Osteocyte (in vitro differentiated cells): ENCODE measurements around the gene HSD3B1. TPM values are rescaled to one million over a fixed set of nuclear protein-coding genes. Genes with fewer than 3 reads are reported as not detected.

Experiments used
- DNase-seq: peaks from one replicate; pipeline ENCODE4 v3.0.0; 2021; ENCODE audit warnings: mixed read lengths; ENCODE audit not compliant: unreplicated experiment; ENCODE audit errors: extremely low spot score
- H3K27ac Mint-ChIP-seq: one replicate; pipeline ENCODE4 v1.8.0; 2021; ENCODE audit warnings: mild to moderate bottlenecking, mixed read lengths; ENCODE audit not compliant: unreplicated experiment
- H3K27me3 Mint-ChIP-seq: one replicate; pipeline ENCODE4 v1.8.0; 2021; ENCODE audit warnings: mixed read lengths; ENCODE audit not compliant: unreplicated experiment
- H3K36me3 Mint-ChIP-seq: one replicate; pipeline ENCODE4 v1.8.0; 2021; ENCODE audit warnings: mixed read lengths; ENCODE audit not compliant: unreplicated experiment
- H3K4me1 Mint-ChIP-seq: one replicate; pipeline ENCODE4 v1.8.0; 2021; ENCODE audit warnings: mixed read lengths; ENCODE audit not compliant: unreplicated experiment
- H3K4me3 Mint-ChIP-seq: one replicate; pipeline ENCODE4 v1.8.0; 2021; ENCODE audit warnings: mild to moderate bottlenecking, moderate library complexity, mixed read lengths; ENCODE audit not compliant: unreplicated experiment
- H3K9me3 Mint-ChIP-seq: one replicate; pipeline ENCODE4 v1.8.0; 2021; ENCODE audit warnings: mixed read lengths; ENCODE audit not compliant: unreplicated experiment
- CTCF ChIP-seq: fragments of 200-600 bp; sonication (generic); IDR thresholded peaks from 2 replicates; pipeline ENCODE4 v1.5.0; 2021; ENCODE audit warnings: antibody characterized with exemption, mild to moderate bottlenecking, moderate library complexity
- total RNA-seq: library from RNA; stranded (reverse); gene quantifications from 2 replicates; pipeline ENCODE4 v1.2.1, GENCODE V29; 2021

Gene HSD3B1
- total RNA-seq, 1 donor from 2014 or later: not detected

GRCh38 chr1:119481951-119482350, 25.1 kb upstream of the HSD3B1 start:
- Mint-ChIP-seq H3K9me3 (no peaks in the 10 kb centered on the region), H3K27ac (no peak overlapping the region), H3K27me3 (peaks cover 34% of the 10 kb centered on the region), H3K4me1 (no peaks in the 10 kb centered on the region), H3K36me3 (no peaks in the 10 kb centered on the region), H3K4me3 (no peak overlapping the region)
- TF ChIP-seq CTCF: no peak
- no peak for DNase-seq

GRCh38 chr1:119482517-119483425, 24.2 kb upstream of the HSD3B1 start:
- Mint-ChIP-seq H3K27ac (no peak overlapping the region), H3K9me3 (no peaks in the 10 kb centered on the region), H3K27me3 (peaks cover 38% of the 10 kb centered on the region), H3K4me1 (no peaks in the 10 kb centered on the region), H3K4me3 (no peak overlapping the region), H3K36me3 (no peaks in the 10 kb centered on the region)
- TF ChIP-seq CTCF: no peak
- DNase-seq: no peak

- TF ChIP-seq CTCF: no peak
- no peak overlapping the region for H3K4me3 Mint-ChIP-seq
- peaks cover 40% of the 10 kb centered on the region for H3K27me3 Mint-ChIP-seq
- H3K9me3 Mint-ChIP-seq: no peaks in the 10 kb centered on the region
- no peak overlapping the region for H3K27ac Mint-ChIP-seq
- no peak for DNase-seq
- no peaks in the 10 kb centered on the region for H3K4me1 Mint-ChIP-seq
- H3K36me3 Mint-ChIP-seq: no peaks in the 10 kb centered on the region
These were observed 23.4 kb upstream of the HSD3B1 start for GRCh38 chr1:119483441-119484200.

GRCh38 chr1:119485201-119485600, 21.8 kb upstream of the HSD3B1 start:
- peaks cover 44% of the 10 kb centered on the region for H3K27me3 Mint-ChIP-seq
- H3K27ac Mint-ChIP-seq: no peak overlapping the region
- H3K9me3 Mint-ChIP-seq: no peaks in the 10 kb centered on the region
- no peaks in the 10 kb centered on the region for H3K4me1 Mint-ChIP-seq
- no peaks in the 10 kb centered on the region for H3K36me3 Mint-ChIP-seq
- TF ChIP-seq CTCF: no peak
- H3K4me3 Mint-ChIP-seq: no peak overlapping the region
- no peak for DNase-seq

GRCh38 chr1:119488216-119488615, 18.8 kb upstream of the HSD3B1 start:
- Mint-ChIP-seq H3K9me3 (no peaks in the 10 kb centered on the region), H3K4me3 (no peak overlapping the region), H3K27me3 (peaks cover 30% of the 10 kb centered on the region), H3K27ac (no peak overlapping the region), H3K36me3 (no peaks in the 10 kb centered on the region), H3K4me1 (no peaks in the 10 kb centered on the region)
- no peak for TF ChIP-seq CTCF
- no peak for DNase-seq
